ENCODE measurements around the gene PKP4. TPM values are rescaled to one million over a fixed set of nuclear protein-coding genes. Genes with fewer than 3 reads are reported as not detected.

Gene PKP4
- total RNA-seq (10 to 100 TPM; 43.6 to 96.4 TPM), polyA plus RNA-seq (10 to 100 TPM; 21.5 to 22.0 TPM)
- long read RNA-seq, donor 1, partial matches to known transcripts: 72 of 77 reads
- long read RNA-seq, donor 1, other reads (novel, unspliced or antisense): 0 of 77 reads
- long read RNA-seq, donor 2, partial matches to known transcripts: 0 of 1 reads
- long read RNA-seq, donor 2, other reads (novel, unspliced or antisense): 0 of 1 reads
- long read RNA-seq, donor 3, transcript PKP4-212 (3 exons, 452 nt): major isoform, 5 of 5 reads
- long read RNA-seq, donor 3, partial matches to known transcripts: 0 of 5 reads
- long read RNA-seq, donor 3, other reads (novel, unspliced or antisense): 0 of 5 reads
- long read RNA-seq, donor 4, partial matches to known transcripts: 62 of 64 reads
- long read RNA-seq, donor 4, other reads (novel, unspliced or antisense): 0 of 64 reads
- long read RNA-seq, donor 5, full-length matches to known transcripts: 5 of 24 reads
- long read RNA-seq, donor 5, partial matches to known transcripts: 19 of 24 reads
- long read RNA-seq, donor 5, other reads (novel, unspliced or antisense): 0 of 24 reads

GRCh38 chr2:158456309-158457066 lies at the start of gene PKP4, which contains the start of gene CCDC148:
TSS of gene PKP4 (plus strand) at chr2:158456952. CDS start at chr2:158533185, 76,233 bp downstream.
TSS of gene CCDC148 (minus strand) at chr2:158456753. CDS start at chr2:158456439, 314 bp downstream.
- Histone ChIP-seq H3K9me3 (ENCODE audit: control insufficient read depth in 4 of 4, insufficient read depth in 3 of 4, low read length in 3 of 4) (no peaks in the 10 kb centered on the region), H3K4me3 (peak within 1 kb of the TSS; percentile 96), H3K27me3 (ENCODE audit: control insufficient read depth in 3 of 3, insufficient read depth in 3 of 3, low read length in 2 of 3) (no peaks in the 10 kb centered on the region), H3K36me3 (ENCODE audit: control insufficient read depth in 4 of 4, insufficient read depth in 4 of 4, low read length in 4 of 4) (peaks cover 0 to 5% (median 0%) of the 10 kb centered on the region in 4 donors), H3K27ac (ENCODE audit: low read depth in 1 of 2, low read length in 1 of 2) (peak within 1 kb of the TSS; percentile 86 to 94), H3K9ac (ENCODE audit: insufficient read depth in 1 of 2, low read length in 2 of 2) (peak within 1 kb of the TSS; percentile 67 to 95), H3K4me1 (ENCODE audit: control insufficient read depth in 5 of 5, insufficient read depth in 5 of 5, low read length in 5 of 5) (peaks cover 3 to 23% (median 10%) of the 10 kb centered on the region in 5 donors)
- DNase-seq: peak; percentile 95 to 97 (median 96)
- 1% methylated on average over 19 to 48 of the region's 48 CpGs for WGBS, 2 donors
- ATAC-seq (ENCODE audit: insufficient read depth, low FRiP score): peak; percentile 93
- no peak for TF ChIP-seq CTCF (IDR thresholded peaks at IDR 0.05; ENCODE audit: control extremely low read depth, extremely low read depth)

GRCh38 chr2:158407031-158407430 lies 49.7 kb upstream of the PKP4 start:
- Histone ChIP-seq H3K4me1 (ENCODE audit: control insufficient read depth in 5 of 5, insufficient read depth in 5 of 5, low read length in 5 of 5) (peaks cover 0 to 4% (median 0%) of the 10 kb centered on the region in 5 donors), H3K9ac (ENCODE audit: insufficient read depth in 1 of 2, low read length in 2 of 2) (no peak overlapping the region), H3K36me3 (ENCODE audit: control insufficient read depth in 4 of 4, insufficient read depth in 4 of 4, low read length in 4 of 4) (no peaks in the 10 kb centered on the region), H3K27me3 (ENCODE audit: control insufficient read depth in 3 of 3, insufficient read depth in 3 of 3, low read length in 2 of 3) (no peaks in the 10 kb centered on the region), H3K27ac (ENCODE audit: low read depth in 1 of 2, low read length in 1 of 2) (no peak overlapping the region), H3K9me3 (ENCODE audit: control insufficient read depth in 4 of 4, insufficient read depth in 3 of 4, low read length in 3 of 4) (peaks cover 0 to 10% (median 2%) of the 10 kb centered on the region in 4 donors), H3K4me3 (no peak overlapping the region)
- no peak for ATAC-seq (ENCODE audit: insufficient read depth, low FRiP score)
- DNase-seq: no peak
- 80 to 88% methylated on average over 3 of the region's 3 CpGs for WGBS, 2 donors
- TF ChIP-seq CTCF (IDR thresholded peaks at IDR 0.05; ENCODE audit: control extremely low read depth, extremely low read depth): no peak

- no peak for TF ChIP-seq CTCF (IDR thresholded peaks at IDR 0.05; ENCODE audit: control extremely low read depth, extremely low read depth)
- no peaks in the 10 kb centered on the region for H3K27me3 ChIP-seq (ENCODE audit: control insufficient read depth in 3 of 3, insufficient read depth in 3 of 3, low read length in 2 of 3)
- H3K9me3 ChIP-seq (ENCODE audit: control insufficient read depth in 4 of 4, insufficient read depth in 3 of 4, low read length in 3 of 4): peaks cover 0 to 10% (median 2%) of the 10 kb centered on the region in 4 donors
- DNase-seq (no peak), ATAC-seq (ENCODE audit: insufficient read depth, low FRiP score) (no peak)
- H3K27ac ChIP-seq (ENCODE audit: low read depth in 1 of 2, low read length in 1 of 2): no peak overlapping the region
- H3K36me3 ChIP-seq (ENCODE audit: control insufficient read depth in 4 of 4, insufficient read depth in 4 of 4, low read length in 4 of 4): no peaks in the 10 kb centered on the region
- 96 to 97% methylated on average over 1 of the region's 1 CpG for WGBS, 2 donors
- no peak overlapping the region for H3K9ac ChIP-seq (ENCODE audit: insufficient read depth in 1 of 2, low read length in 2 of 2)
- no peak overlapping the region for H3K4me3 ChIP-seq
- H3K4me1 ChIP-seq (ENCODE audit: control insufficient read depth in 5 of 5, insufficient read depth in 5 of 5, low read length in 5 of 5): peaks cover 0 to 4% (median 0%) of the 10 kb centered on the region in 5 donors
Observed at GRCh38 chr2:158410132-158410531, 46.6 kb upstream of the PKP4 start.
